HG02763 (cell line): ENCODE measurements around the gene PGM5.

Experiments
- ATAC-seq: cut with Tn5 transposase; IDR thresholded peaks from one replicate; pipeline ENCODE4 v1.9.1; 2021; ENCODE audit warnings: mild to moderate bottlenecking, moderate library complexity; ENCODE audit not compliant: unreplicated experiment

Gene PGM5

DNA sequence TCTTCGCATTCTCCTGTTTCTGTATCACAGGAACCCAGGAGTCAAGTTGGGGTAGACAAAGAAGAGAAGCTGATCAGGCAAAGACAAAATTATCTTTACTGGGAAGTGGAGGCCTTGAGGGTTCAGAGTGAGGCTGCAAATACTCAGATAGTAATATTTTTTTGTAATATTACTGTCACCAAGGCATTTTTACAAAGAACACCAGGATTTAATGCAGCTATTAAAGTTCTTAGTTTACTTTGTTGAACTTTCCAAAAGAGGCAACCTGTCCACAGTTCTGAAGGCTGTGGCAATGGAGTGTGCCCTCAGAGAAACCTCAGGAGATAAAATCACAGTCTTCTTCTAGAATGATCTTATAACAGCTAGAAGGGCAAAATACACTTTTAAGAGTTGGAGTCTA is 74.9 kb downstream of the PGM5 start:
- no peak for ATAC-seq

DNA sequence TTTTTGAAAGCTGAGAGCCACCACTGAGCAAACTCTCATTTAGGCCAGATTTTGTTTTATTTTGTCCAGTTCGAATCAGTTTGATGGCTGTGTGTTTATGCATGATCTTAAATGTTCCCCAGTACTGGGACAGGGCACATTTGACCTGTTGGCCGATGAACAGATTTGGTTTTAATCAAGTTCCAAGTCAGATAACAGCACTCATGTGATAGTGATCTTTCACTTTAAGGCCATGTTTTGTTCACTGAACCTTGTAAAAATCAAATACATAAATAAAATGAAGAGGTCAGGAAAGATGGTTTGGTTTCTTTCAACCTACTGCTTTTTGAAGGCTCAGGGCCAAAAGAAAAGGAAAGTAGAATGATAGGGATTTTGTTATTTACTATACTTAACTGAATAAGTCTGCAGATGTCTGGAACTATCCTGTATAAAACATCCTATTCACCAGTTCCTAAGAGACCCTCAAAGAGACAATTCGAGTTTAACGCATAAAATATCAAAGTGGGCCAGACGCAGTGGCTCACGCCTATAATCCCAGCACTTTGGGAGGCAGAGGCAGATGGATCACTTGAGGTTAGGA is 77.2 kb downstream of the PGM5 start:
- ATAC-seq: no peak

DNA sequence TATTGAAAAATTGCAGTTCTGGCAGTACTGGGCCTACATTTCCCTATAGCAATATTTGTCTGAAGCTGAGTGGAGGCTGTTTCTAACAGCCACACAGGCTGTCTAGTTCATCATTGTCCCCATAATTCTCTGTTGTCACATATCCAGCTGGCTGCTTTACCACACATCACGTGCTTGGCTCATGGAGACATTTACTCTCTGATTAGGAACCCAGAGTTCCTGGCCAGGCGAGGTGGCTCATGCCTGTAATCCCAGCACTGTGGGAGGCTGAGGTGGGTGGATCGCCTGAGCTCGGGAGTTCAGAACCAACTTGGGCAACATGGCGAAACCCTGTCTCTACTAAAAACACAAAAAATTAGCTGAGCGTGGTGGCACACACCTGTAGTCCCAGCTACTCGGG is 81.4 kb downstream of the PGM5 start:
- ATAC-seq: no peak

GRCh38 chr9:68443624-68444023 is 87.2 kb downstream of the PGM5 start:
- ATAC-seq: no peak

DNA sequence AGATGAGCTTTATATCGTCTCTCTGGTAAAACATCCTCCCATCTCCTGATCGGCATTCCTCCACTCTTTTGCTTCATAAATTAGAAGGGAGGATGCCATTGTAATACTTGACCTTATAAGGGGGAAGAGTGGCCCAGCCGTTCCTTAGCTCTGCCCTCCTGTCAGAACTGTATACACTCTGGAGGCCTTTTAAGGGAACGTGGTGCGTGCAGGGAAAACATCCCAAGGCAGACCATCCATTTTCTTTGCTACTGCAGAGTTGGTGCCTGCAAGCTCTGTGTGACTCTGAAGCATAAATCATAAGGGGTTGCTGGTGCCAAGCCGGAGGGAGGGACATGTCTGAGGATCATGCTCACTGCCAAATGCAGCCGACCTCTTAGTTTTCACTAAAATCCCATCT is 90.4 kb downstream of the PGM5 start:
- ATAC-seq: no peak

DNA sequence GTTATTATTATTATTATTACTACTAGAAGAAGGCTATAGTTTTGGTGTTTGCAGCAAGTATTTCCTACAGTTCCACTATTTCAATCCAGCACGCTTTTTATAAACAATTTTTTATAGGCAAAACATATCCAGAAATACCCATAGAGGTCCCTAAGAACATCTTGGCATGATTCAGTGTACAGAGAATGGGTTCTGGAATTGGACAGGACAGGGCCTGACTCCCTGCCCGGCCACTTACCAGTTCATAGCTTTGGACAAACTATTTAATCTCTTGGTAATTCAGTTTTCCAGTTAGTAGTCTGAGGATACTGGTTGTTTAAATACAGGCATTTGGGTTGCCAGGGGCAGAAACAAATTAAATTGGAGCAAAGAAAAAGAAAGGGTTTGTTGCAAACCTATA is 91.2 kb downstream of the PGM5 start:
- no peak for ATAC-seq

DNA sequence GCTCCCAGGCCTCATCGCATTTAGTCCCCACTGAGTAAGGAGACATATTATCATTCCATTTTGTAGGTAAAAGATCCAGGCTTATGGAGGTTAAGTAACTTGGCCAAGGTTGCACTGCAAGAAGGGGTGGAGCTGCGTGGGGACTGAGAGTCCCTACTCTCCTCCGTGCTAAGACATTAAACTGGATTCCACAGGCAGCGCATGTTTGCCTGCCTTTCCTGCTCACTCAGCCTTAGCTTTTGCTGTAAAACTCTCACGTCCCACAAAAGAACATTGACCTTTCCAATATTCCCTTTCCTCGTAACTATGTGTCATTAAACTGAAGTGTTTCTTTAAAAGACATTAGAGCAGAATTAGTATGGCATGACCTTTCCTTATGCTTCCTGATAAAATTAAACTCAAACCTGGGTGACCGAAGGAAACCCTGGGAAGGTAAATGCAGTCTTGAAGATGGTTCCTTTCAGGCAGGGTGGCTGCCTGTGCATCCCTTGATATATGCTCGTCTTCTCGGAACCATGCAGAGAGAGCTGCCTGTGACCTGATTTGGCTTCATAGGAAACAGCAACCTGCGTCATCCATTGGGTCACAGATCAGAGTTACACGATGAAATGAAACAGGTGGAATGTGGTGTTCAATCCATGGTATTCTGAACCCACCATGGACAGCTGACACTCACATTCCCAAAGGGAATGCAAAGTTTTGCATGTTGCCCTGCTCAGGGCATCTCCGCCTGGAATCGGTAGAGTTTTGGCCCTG is 98.3 kb downstream of the PGM5 start:
- ATAC-seq: no peak

DNA sequence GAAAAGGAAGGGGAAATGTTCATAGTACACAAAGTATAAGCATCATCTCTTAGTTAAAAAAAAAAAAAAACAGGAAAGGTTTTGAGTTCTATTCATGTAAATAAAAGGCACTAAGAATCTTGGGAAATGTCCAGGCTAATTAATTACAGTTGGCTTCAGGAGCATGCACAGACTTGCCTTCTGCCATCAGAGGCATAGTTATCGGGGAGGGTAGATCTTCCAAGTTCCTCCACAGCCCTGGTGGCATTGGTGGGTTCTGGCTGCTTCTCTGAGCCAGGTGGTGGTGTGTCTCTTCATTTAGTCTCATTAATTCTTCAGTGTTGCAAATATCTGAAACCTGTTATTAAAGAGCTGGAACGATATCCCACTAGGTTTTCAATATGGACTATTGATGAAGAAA is 99.0 kb downstream of the PGM5 start:
- no peak for ATAC-seq

- ATAC-seq: no peak
Measured at GRCh38 chr9:68457803-68458202, 101.4 kb downstream of the PGM5 start.

DNA sequence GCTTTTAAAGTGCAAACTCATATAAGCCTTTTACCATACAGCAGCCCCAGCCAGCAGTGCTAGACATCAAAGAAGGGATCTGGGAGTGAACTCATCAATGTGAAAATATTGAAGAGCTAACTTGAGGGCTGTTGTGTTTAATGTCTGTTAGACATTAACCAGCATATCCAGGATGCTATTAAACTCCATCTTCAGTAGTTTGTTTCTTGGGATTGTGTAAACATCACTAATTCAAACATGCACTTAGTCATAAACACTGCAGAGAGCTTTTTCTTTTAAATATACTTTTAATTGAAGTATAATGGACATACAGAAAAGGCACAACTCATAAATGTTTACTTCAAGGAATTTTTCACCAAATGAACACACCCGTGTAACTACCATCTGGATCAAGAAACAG is 102.5 kb downstream of the PGM5 start:
- no peak for ATAC-seq

GRCh38 chr9:68462105-68462775 is 105.8 kb downstream of the PGM5 start:
- ATAC-seq: no peak

GRCh38 chr9:68470067-68470466 is 113.7 kb downstream of the PGM5 start:
- ATAC-seq: no peak

DNA sequence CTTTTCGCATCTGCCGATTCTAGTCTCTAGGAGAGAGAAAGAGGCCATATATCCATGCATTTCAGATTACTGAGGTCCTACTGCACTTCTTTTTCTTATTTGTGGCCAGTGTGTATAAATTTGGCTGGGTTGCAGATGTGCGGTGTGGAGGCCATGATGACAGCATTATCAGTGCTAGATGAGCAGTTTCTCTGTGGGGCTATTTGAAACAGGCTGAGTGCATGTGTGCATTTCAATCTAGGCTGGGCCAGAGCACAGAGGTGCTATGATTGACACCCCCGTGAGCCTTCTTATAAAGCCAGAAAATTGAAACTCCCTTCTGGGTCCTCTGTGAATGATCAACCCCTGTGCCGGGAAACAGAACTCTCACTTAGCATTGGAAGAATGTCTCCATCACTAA is 114.2 kb downstream of the PGM5 start:
- ATAC-seq: no peak

DNA sequence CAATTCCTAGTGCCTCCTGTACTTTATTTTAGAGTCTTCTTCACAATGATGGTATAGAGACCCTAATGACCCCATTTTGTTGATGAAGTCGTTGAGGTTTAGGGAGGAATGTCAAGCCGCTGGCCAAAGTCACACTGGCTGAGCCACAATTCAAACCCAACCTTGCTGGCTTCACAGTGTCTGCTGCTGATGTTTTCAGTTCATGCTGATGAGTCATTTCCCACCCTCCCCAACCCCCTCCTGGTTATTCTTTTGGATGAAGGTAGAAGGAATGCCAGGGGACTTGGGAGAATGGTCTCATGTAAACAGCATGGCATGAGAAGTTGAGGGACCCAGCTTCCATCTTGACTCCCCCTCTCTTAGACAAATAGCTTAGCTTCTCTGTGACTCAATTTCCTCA is 115.7 kb downstream of the PGM5 start:
- ATAC-seq: no peak

DNA sequence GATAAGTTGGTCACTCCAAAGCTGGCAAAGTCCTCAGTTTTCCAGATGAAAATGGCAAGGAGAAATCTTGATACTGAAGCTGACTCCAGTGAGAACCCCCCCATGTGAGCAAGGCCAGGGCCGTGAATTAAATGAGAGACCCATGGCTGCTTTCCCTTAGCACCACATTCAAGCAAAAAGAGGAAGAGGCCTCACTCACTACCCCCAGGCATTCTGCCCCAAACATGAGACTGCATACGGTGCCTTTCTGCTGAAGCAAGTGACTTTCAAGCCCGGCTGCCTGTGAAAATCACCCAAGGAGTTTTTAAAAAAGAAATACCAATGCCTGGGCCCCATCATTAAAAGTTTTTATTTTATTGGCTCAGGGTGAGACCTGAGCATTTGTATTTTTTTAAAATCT is 117.4 kb downstream of the PGM5 start:
- no peak for ATAC-seq

DNA sequence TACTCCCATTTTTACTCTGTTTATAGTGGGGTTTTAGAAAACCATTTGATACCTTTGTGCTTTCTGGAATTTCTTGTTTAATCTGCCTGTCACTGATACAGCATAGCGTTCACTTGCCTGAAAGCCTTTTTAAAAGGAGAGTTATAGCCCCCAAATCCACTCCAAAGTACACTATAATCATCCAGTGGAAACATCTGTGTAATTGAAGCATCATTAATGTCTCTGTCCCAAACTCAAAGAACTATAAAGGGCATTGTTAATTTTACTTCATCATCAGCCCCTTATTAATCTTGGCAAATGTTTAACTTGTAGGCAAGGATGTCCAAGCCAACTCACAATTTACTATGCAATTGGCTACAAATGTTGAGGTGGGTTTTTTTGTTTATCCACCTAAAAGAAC is 120.0 kb downstream of the PGM5 start:
- ATAC-seq: no peak

- no peak for ATAC-seq
Measured at GRCh38 chr9:68476847-68477246, 120.4 kb downstream of the PGM5 start.

GRCh38 chr9:68480807-68481206 is 124.4 kb downstream of the PGM5 start:
- no peak for ATAC-seq

DNA sequence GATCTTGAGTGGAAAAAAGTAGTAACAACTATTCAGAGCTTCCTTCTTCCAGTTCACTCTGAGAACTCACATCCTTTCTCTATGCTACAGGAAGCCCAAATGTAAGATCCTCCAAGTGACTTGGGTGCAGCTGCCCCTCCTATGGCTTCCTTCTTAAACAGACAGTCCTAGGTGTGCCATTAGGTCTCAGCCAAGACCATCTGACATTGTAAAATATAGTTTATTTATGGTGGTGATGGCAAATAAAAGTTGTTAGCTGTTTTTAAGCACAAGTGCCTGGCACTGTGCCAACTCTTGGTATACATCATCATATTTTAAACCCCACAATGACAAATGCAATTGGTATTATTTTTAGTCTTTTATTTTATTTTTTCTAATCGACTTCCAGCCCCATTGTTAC is 126.1 kb downstream of the PGM5 start:
- no peak for ATAC-seq

- ATAC-seq: no peak
Measured at GRCh38 chr9:68488126-68488525, 131.7 kb downstream of the PGM5 start.

- ATAC-seq: no peak
Measured at GRCh38 chr9:68489646-68490045, 133.2 kb downstream of the PGM5 start.

DNA sequence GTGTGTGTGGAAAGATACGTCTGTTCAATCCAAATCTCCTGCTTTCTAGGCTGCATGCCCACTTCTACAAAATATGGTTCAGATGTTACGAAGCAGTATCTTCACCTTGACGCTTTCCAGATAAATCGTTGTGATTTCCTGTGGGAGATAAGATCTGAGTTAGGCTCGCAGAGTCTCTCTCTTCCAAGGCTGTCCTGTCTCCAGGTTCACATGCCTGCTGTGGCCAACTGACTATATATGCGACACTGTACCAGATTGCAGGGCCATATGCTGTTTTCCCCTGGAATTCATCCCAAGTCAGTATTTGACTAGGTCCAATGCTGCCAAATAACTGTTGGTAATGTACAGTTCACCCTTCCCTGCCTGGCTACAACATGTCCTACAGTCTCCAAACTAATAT is 136.4 kb downstream of the PGM5 start:
- no peak for ATAC-seq
